ENCODE measurements around the gene CSF3R.

CSF3R gene

GRCh38 chr1:36482724-36483388 is at the start of gene CSF3R:
CSF3R (minus strand) TSS chr1:36482913; CDS start chr1:36479496, 3,417 bp downstream.
- no peak for DNase-seq (ENCODE audit: low spot score)

GRCh38 chr1:36531833-36532232 is 49.1 kb upstream of the CSF3R start:
- peak; percentile 31 for DNase-seq (ENCODE audit: low spot score)

- DNase-seq (ENCODE audit: low spot score) = peak; percentile 28
Measured at GRCh38 chr1:36530791-36531190, 48.1 kb upstream of the CSF3R start.

- DNase-seq (ENCODE audit: low spot score) = no peak
Measured at GRCh38 chr1:36530261-36530660, 47.5 kb upstream of the CSF3R start.

- no peak for DNase-seq (ENCODE audit: low spot score)
Measured at GRCh38 chr1:36529769-36530260, 47.1 kb upstream of the CSF3R start.

GRCh38 chr1:36528361-36529349 is 45.9 kb upstream of the CSF3R start:
- no peak for DNase-seq (ENCODE audit: low spot score)

GRCh38 chr1:36525166-36525565 is 42.5 kb upstream of the CSF3R start:
- DNase-seq (ENCODE audit: low spot score) = no peak

- no peak for DNase-seq (ENCODE audit: low spot score)
Measured at GRCh38 chr1:36524359-36525062, 41.8 kb upstream of the CSF3R start.

- DNase-seq (ENCODE audit: low spot score) = no peak
Measured at GRCh38 chr1:36523850-36524249, 41.1 kb upstream of the CSF3R start.

- DNase-seq (ENCODE audit: low spot score) = no peak
Measured at GRCh38 chr1:36523230-36523495, 40.5 kb upstream of the CSF3R start.

- no peak for DNase-seq (ENCODE audit: low spot score)
Measured at GRCh38 chr1:36522461-36523229, 39.9 kb upstream of the CSF3R start.

GRCh38 chr1:36522021-36522420 is 39.3 kb upstream of the CSF3R start:
- DNase-seq (ENCODE audit: low spot score) = no peak

- DNase-seq (ENCODE audit: low spot score) = no peak
Measured at GRCh38 chr1:36520771-36521420, 38.2 kb upstream of the CSF3R start.

- no peak for DNase-seq (ENCODE audit: low spot score)
Measured at GRCh38 chr1:36520056-36520455, 37.3 kb upstream of the CSF3R start.

GRCh38 chr1:36517011-36517771 is 34.5 kb upstream of the CSF3R start:
- no peak for DNase-seq (ENCODE audit: low spot score)

GRCh38 chr1:36516372-36517010 is 33.8 kb upstream of the CSF3R start:
- DNase-seq (ENCODE audit: low spot score) = no peak

GRCh38 chr1:36515315-36516138 is 32.8 kb upstream of the CSF3R start:
- DNase-seq (ENCODE audit: low spot score) = peak; percentile 34

- no peak for DNase-seq (ENCODE audit: low spot score)
Measured at GRCh38 chr1:36514501-36514900, 31.8 kb upstream of the CSF3R start.
